GM19238 (cell line): Measurements from ENCODE around the gene POTEJ.
"Not testable (repeated sequence)": the region's sequence is repeated elsewhere in the genome, so short reads cannot be mapped to it uniquely, and the experiment has no call there.

Experiments used
- DNase-seq: peaks from one replicate; pipeline ENCODE4 v3.0.0; 2011; ENCODE audit warnings: low spot score; ENCODE audit not compliant: insufficient read length

The POTEJ gene

GRCh38 chr2:130611140-130611539, at the start of gene POTEJ:
Gene POTEJ (plus strand): TSS chr2:130611440. CDS start chr2:130611533, 93 bp downstream.
- not testable (repeated sequence) for DNase-seq

GRCh38 chr2:130566165-130566564, 45.1 kb upstream of the POTEJ start:
- DNase-seq, result not testable (repeated sequence)

- DNase-seq, result not testable (repeated sequence)
These were observed 39.3 kb upstream of the POTEJ start for GRCh38 chr2:130571929-130572328.

DNA sequence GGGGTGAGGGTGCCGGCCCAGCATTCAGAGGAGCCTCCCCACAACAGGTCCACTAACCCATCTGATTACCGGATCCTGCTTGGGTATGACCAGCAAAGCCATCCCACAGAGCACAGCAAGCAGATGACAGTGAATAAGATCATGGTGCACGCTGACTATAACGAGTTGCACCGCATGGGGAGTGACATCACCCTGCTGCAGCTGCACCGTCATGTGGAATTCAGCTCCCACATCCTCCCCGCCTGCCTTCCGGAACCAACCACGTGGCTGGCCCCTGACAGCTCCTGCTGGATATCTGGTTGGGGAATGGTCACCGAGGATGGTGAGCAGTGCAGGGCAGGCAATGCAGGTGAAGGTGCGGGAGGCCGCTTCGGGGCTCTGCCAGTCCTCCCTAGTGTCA, 37.0 kb upstream of the POTEJ start:
- DNase-seq, result not testable (repeated sequence)

GRCh38 chr2:130576209-130576784, 34.9 kb upstream of the POTEJ start:
- DNase-seq, result not testable (repeated sequence)

GRCh38 chr2:130577559-130577958, 33.7 kb upstream of the POTEJ start:
- DNase-seq, result not testable (repeated sequence)

DNA sequence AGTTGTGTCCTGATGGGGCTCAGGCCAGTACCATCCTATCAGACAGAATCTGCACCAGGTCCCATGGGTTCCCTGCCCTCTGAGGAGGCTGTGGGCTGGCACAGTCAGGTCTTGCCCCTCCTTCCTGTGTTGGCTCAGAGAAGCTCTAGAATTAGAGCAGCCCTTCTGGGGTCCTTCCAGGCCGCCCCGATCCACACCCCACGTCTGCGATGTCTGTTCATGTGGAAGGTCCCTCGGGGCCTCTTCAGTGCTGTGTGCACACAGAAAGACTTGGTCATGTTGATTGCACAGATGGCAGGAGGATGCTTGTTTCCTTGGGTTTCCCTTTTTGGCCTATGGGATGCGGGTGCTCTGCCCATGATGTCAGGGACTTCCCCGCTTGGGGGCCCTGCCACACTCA, 32.1 kb upstream of the POTEJ start:
- not testable (repeated sequence) for DNase-seq

GRCh38 chr2:130581491-130581890, 29.7 kb upstream of the POTEJ start:
- not testable (repeated sequence) for DNase-seq

DNA sequence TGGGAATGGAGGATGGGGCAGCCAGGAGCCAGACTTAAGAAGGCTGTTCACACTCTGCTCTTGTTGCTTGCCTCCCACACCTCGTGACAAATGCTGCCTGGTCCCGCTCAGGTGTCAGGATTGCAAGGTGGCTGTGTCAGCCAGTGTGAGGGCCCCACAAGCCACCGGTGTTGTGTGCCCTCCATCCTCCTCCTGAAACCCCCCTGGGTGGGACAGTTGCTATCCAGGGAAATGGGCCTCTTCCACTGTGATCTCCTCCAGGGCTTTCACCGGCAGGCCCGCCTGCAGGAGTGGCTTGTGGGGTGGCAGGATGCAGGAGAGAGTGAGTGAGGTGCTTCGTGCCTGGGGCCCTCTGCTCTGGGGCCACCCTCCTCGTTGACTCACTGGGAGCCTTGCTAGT, 28.3 kb upstream of the POTEJ start:
- DNase-seq, result not testable (repeated sequence)

DNA sequence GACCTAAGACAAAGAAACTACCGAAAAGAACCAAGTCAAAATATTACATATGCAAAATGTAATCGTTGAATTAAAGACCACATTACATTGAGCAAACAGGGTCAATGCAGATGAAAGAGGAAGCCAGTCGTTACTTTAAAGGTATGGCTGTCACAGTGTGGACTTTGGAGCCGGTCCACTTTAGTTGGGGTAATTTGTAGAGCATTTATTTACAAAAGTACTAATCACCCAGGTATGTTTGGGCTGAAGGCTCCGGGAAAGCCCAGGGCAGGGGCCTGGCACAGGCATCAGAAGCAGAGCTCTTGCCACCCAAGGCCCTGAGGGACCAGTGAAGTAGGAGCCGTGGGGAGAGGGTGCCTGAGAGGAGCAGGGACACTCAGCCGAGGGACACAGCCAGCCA, 27.7 kb upstream of the POTEJ start:
- not testable (repeated sequence) for DNase-seq

GRCh38 chr2:130584726-130585125, 26.5 kb upstream of the POTEJ start:
- not testable (repeated sequence) for DNase-seq

- not testable (repeated sequence) for DNase-seq
These were observed 22.4 kb upstream of the POTEJ start for GRCh38 chr2:130588688-130589458.

- not testable (repeated sequence) for DNase-seq
These were observed 20.9 kb upstream of the POTEJ start for GRCh38 chr2:130590170-130590841.

DNA sequence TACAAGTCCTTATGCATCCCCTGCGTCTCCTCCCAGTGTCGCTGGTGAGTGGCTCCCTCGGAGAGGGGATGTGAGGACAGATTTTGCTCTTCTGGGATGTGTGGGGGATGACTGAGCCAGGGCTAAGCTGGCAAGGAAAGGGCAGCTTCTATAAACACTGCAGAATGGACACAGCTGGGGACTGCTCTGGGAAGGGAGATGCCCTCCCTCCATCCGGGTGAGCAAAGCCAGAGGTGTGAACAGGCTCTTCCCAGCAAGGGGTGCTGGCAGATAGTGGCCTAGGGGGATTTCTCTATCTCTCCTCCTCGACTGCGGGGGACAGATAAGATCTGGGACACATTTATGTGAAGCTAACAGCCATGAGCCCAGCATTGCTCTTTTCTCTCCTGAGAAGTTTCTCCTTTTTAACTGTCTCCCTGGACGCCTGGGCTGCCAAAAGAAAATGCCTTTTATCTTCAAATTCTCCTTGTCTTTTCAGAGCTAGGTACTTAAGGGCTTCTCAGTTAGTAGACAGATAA, 20.3 kb upstream of the POTEJ start:
- DNase-seq, result not testable (repeated sequence)

DNA sequence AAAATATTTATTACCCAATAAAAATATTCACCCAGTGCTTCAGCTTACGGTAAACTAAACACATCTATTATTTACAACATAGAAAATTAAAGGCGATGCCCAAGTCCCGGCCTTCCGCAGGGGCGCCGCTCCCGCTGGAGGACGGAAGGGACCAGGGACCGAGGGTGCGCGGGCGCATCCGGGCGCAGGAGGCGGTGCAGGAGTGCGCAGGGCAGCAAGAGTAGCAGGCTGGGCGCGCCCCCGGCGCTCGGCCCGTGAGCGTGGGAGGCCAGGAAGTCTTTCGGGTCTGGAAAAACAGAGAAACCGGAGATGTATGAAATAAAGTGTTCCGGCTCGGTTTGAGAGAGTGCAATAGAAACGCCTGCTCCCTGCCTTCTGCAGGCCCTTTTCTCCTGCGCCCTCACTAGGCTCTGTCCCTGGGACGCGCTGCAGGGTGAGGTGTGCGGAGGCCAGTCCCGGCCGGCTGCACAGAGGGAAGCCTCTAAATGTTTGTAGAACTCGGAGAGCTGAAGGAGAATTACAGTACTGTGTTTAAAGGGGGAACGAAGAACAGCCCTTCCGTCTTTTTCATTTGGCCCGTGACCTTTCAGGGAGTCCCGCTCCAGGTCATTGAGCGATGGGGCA, 18.3 kb upstream of the POTEJ start:
- DNase-seq, result not testable (repeated sequence)

DNA sequence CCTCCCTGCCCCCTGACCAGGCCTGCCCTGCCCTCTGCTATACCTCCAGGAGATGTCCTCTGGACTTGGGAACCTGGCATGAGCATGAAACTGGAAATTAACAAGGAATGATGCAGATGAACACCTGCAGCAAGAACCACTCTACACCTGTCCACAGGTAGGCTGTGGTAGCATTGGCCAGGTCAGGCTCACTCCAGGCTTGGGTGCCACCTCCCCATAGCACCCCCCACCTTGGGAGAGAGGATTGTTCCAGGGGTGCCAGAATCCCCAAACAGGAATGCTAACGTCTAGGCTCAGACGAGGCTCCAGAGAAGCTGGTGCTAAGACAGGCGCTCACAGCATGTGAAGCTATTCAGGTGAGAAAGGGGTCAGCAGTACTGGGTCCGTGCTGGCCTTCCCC, 17.2 kb upstream of the POTEJ start:
- not testable (repeated sequence) for DNase-seq

DNA sequence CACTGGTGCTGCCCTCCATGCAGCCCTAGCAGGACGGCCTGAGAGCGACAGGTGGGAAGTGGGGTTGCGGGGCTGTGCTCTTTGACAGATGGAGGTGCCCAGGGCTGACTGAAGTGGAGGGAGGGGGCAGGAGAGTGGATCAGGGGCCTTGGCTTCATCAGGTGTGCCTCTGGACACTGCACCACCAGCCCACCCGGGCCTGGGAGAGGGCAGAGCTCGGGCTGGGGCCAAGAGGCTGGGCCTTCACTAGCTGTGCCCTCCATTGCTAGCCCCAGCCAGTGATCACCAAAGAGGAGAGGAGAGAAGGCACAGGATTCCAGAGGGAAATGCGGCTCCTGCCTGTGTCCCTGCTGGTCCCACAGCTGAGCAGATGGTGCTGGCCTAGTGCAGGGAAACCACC, 14.5 kb upstream of the POTEJ start:
- DNase-seq, result not testable (repeated sequence)

DNA sequence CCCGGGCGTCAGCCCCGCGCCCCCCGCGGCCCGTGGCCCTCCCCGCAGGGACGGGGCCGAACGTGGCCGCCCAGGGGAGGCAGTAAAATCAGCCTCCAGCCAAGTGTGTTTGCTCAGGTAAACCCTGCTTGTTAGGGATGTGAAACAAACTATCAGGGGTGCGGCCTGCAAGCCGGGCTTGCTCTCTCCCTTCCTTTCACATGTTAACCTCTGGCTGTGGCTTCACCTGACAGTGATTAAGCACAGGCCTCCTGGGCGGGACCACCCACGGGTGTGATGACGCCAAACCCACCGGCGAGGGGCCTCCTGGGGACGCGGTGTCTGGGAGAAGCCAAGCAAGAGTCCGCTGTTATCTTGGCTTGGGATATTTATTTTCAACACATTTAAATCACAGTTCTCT, 13.2 kb upstream of the POTEJ start:
- DNase-seq, result not testable (repeated sequence)

DNA sequence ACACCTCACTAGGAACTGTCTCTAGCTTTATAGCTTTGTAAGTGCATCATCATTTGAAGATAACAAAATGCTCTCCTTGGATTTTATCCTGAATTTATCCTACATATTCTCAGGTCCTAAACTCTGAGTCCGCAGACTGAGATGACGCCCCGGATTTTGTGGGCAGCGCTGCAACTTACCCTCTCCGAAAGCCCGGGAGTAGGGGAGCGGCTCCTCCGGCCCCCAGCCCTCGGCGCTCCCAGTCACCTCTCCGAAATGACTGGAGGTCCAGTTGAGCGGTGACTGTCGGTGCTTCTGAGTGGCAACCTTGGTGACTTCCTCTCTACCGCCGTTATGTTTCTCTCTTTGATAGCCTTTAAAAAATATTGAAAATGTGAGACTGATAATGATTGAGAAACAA, 12.8 kb upstream of the POTEJ start:
- not testable (repeated sequence) for DNase-seq

GRCh38 chr2:130599393-130599792, 11.8 kb upstream of the POTEJ start, which contains the start of gene CFC1:
Gene CFC1 (minus strand): TSS chr2:130599575. CDS start chr2:130599287, 288 bp downstream.
- DNase-seq, result not testable (repeated sequence)

DNA sequence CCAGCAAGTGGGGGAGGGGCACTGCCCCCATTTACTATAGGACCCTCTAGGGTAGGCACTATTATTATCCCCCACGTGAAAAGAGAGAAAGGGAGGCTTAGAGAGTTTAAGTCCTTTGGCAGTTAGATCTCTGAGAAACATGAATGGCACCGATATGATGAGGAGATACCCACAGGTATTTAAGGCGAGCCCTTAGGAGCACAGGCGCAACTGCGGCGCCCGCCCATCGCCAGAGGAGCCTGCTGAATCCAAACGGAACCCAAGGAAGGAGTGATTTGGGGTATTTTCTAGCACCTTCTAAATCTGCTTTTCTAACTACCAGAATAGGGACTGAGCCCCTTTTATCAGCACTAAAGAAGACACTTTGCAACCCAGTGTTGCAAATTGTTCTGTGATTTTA, 11.3 kb upstream of the POTEJ start:
- not testable (repeated sequence) for DNase-seq
